Lung (tissue), 12 donors: ENCODE data around the gene ZNF675. TPM values are rescaled to one million over a fixed set of nuclear protein-coding genes. Genes with fewer than 3 reads are reported as not detected.
"Not testable (repeated sequence)": the region's sequence is repeated elsewhere in the genome, so short reads cannot be mapped to it uniquely, and the experiment has no call there.

ENCODE experiments used
- ATAC-seq: fragments of 200-7000 bp; cut with Tn5 transposase; one replicate; pipeline ENCODE4 v1.9.1; 2020; ENCODE audit warnings: moderate number of reproducible peaks; ENCODE audit not compliant: insufficient read depth, low FRiP score
- DNase-seq, 3 donors: peaks; one replicate each; pipeline ENCODE4 v3.0.0-alpha.2; 2013 to 2017
- H3K27ac ChIP-seq, 2 donors: one replicate each; pipeline ENCODE4 v1.5.1; 2013; ENCODE audit warnings: mild to moderate bottlenecking in 2 of 2, moderate library complexity in 2 of 2, control low read depth in 1 of 2, inconsistent platforms in 1 of 2, low read depth in 1 of 2, low read length in 1 of 2
- H3K27me3 ChIP-seq, 3 donors: one replicate each; pipeline ENCODE4 v1.5.1; 2013; ENCODE audit warnings: low read length in 2 of 3; ENCODE audit not compliant: control insufficient read depth in 3 of 3, insufficient read depth in 3 of 3
- H3K36me3 ChIP-seq, 4 donors: one replicate each; pipeline ENCODE4 v1.5.1; 2013; ENCODE audit warnings: low read length in 4 of 4, mild to moderate bottlenecking in 1 of 4, moderate library complexity in 1 of 4; ENCODE audit not compliant: control insufficient read depth in 4 of 4, insufficient read depth in 4 of 4
- H3K4me1 ChIP-seq, 5 donors: one replicate each; pipeline ENCODE4 v1.5.1; 2013; ENCODE audit warnings: low read length in 5 of 5, mild to moderate bottlenecking in 2 of 5, moderate library complexity in 1 of 5; ENCODE audit not compliant: control insufficient read depth in 5 of 5, insufficient read depth in 5 of 5
- H3K4me3 ChIP-seq: one replicate; pipeline ENCODE4 v1.5.1; 2013; ENCODE audit warnings: mild to moderate bottlenecking, control low read depth, moderate library complexity
- H3K9ac ChIP-seq, 2 donors: one replicate each; pipeline ENCODE4 v1.5.1; 2013; ENCODE audit warnings: low read length in 2 of 2, control low read depth in 1 of 2; ENCODE audit not compliant: insufficient read depth in 1 of 2
- H3K9me3 ChIP-seq, 4 donors: one replicate each; pipeline ENCODE4 v1.5.1; 2013; ENCODE audit warnings: low read length in 3 of 4, mild to moderate bottlenecking in 1 of 4, moderate library complexity in 1 of 4; ENCODE audit not compliant: control insufficient read depth in 4 of 4, insufficient read depth in 3 of 4
- WGBS, 2 donors: extraction: QIAGEN DNeasy Blood & Tissue Kit; methylation state at CpG; one replicate each; pipeline ENCODE4 v1.1.7; 2013; 5-methylcytosine and 5-hydroxymethylcytosine counted together
- polyA plus RNA-seq, 2 donors: library from polyadenylated mRNA; stranded (reverse); fragments of 200-250 nt; gene quantifications; one replicate each; pipeline ENCODE4 v1.2.1, GENCODE V29; 2013
- total RNA-seq, 2 donors: library from RNA; depleted of rRNA in 1 of 2; stranded (reverse); fragments of >200 nt in 1 of 2; gene quantifications; one replicate each; pipeline ENCODE4 v1.2.1, GENCODE V29; 2014 to 2021
- TF ChIP-seq, protein P1 (sequence below): IDR thresholded peaks from 2 replicates; pipeline ENCODE4 v1.5.1; 2012; ENCODE audit warnings: mild to moderate bottlenecking; ENCODE audit errors: control extremely low read depth, extremely low read depth
- donor health status: control.
- donor health status: control.
- donor health status: Bipolar disorder and iron deficiency.
- donor health status: healthy.
- donor health status: DM: yes; HTN: yes; CAD: no.

ZNF675 gene
- total and polyA plus RNA-seq, 4 donors = 3.0 to 21.9 (median 5.9) TPM

DNA sequence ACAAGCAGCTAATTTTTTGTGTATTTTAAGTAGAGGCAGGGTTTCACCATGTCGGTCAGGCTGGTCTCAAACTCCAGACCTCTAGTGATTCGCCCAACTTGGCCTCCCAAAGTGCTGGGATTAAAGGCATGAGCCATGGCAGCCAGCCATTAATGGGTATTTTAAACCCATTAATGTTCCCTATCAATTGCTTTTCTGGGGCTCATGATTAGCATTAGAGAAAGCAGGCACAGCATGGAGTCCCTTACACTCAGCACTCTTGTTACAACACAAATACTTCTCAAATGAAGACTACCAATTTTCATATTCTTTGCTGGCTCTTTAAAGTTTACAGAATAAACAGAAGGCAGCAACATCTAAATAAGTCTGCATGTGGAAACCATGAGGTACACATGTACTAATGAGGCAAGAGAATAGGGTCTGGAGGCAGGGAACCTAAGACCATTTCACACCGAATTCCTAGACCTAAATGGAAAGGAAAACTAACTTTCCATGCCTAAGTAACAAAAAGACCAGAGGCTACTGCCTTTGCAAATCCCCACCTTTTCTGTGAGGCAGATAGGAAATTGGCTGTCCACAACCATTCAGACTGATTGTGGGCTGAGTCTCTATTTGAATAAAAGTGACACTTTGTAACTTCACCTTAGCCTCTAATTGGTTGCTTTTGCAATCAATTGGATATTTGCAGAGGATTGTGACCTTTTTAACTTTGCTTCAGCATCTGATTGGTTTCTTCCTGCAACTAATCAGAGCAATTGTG, 21.2 kb downstream of the ZNF675 start:
- ATAC-seq (no peak), DNase-seq (no peak)
- 59 to 62% methylated on average over 3 of the region's 3 CpGs for WGBS, 2 donors
- H3K27me3 ChIP-seq = no peaks in the 10 kb centered on the region
- H3K4me3 ChIP-seq = no peak overlapping the region
- H3K9ac ChIP-seq = no peak overlapping the region
- H3K9me3 ChIP-seq = peaks cover 0 to 20% (median 8%) of the 10 kb centered on the region in 4 donors
- TF ChIP-seq, protein P1, sequence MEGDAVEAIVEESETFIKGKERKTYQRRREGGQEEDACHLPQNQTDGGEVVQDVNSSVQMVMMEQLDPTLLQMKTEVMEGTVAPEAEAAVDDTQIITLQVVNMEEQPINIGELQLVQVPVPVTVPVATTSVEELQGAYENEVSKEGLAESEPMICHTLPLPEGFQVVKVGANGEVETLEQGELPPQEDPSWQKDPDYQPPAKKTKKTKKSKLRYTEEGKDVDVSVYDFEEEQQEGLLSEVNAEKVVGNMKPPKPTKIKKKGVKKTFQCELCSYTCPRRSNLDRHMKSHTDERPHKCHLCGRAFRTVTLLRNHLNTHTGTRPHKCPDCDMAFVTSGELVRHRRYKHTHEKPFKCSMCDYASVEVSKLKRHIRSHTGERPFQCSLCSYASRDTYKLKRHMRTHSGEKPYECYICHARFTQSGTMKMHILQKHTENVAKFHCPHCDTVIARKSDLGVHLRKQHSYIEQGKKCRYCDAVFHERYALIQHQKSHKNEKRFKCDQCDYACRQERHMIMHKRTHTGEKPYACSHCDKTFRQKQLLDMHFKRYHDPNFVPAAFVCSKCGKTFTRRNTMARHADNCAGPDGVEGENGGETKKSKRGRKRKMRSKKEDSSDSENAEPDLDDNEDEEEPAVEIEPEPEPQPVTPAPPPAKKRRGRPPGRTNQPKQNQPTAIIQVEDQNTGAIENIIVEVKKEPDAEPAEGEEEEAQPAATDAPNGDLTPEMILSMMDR = no peak
- H3K27ac ChIP-seq = no peak overlapping the region
- peaks cover 9 to 37% (median 19%) of the 10 kb centered on the region in 4 donors for H3K36me3 ChIP-seq
- peaks cover 0 to 1% (median 0%) of the 10 kb centered on the region in 5 donors for H3K4me1 ChIP-seq

DNA sequence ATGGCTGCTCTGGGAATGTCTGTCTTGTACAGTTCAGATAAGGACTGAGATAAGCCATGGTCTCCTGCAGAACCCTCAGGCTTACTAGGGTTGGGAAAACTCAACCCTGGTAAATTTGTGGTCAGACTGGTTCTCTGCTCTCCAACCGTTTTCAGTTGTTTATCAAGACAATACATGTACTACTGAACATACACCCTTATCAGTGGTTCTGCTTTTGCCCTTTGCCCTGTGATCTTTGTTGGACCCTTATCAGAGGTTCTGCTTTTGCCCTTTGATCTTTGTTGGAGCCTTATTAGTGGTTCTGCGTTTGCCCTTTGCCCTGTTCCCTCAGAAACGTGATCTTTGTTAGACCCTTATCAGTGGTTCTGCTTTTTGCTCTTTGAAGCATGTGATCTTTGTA, 37.2 kb downstream of the ZNF675 start:
- WGBS, 2 donors = 50 to 68% methylated on average over 3 of the region's 3 CpGs
- not testable (repeated sequence) for ATAC-seq, H3K9ac ChIP-seq, DNase-seq, H3K4me3 ChIP-seq, H3K27me3 ChIP-seq, H3K4me1 ChIP-seq, H3K27ac ChIP-seq
- peaks cover 0 to 23% (median 15%) of the 10 kb centered on the region in 4 donors for H3K36me3 ChIP-seq
- H3K9me3 ChIP-seq = peaks cover 5 to 16% (median 8%) of the 10 kb centered on the region in 4 donors

Other genes with a start within 250 kb of the ZNF675 start
- 1 to 10 TPM; 2.1 to 4.8 TPM for gene ZNF681, start 71.7 kb upstream of the ZNF675 start, total RNA-seq
- gene ZNF681, start 71.7 kb upstream of the ZNF675 start, polyA plus RNA-seq = under 1 TPM; 0.58 to 0.81 TPM
- 10 to 100 TPM in 1 of 2 donors, 1 to 10 TPM in 1; 4.7 to 10.8 TPM for gene ZNF726, start 227.7 kb upstream of the ZNF675 start, total RNA-seq
- gene ZNF726, start 227.7 kb upstream of the ZNF675 start, polyA plus RNA-seq = 1 to 10 TPM in 1 of 2 donors, under 1 TPM in 1; 0.78 to 3.4 TPM